RWPE2 (cell line): ENCODE measurements around the gene SLC25A26.

Experiments
- ATAC-seq: fragments of 200-7000 bp; cut with Tn5 transposase; 3 replicates; pipeline ENCODE4 v1.9.1; 2021; ENCODE audit warnings: low read depth
- DNase-seq: peaks from one replicate; pipeline ENCODE4 v3.0.0-alpha.2; 2020; ENCODE audit warnings: low spot score
- H3K27ac ChIP-seq: fragments of 450-650 bp; 2 replicates; pipeline ENCODE4 v1.5.1; 2017; ENCODE audit warnings: mild to moderate bottlenecking; ENCODE audit not compliant: poor library complexity, severe bottlenecking
- H3K27me3 ChIP-seq: fragments of 250-450 bp; sonication (Bioruptor Pico); 2 replicates; pipeline ENCODE4 v1.5.1; 2021; ENCODE audit warnings: mild to moderate bottlenecking, moderate library complexity; ENCODE audit not compliant: insufficient read depth, poor library complexity, severe bottlenecking
- H3K36me3 ChIP-seq: fragments of 250-450 bp; sonication (Bioruptor Pico); 2 replicates; pipeline ENCODE4 v1.5.1; 2020; ENCODE audit warnings: low read depth, mild to moderate bottlenecking, moderate library complexity
- H3K4me1 ChIP-seq: fragments of 250-450 bp; sonication (Bioruptor Pico); 2 replicates; pipeline ENCODE4 v1.5.1; 2021; ENCODE audit warnings: mild to moderate bottlenecking, moderate library complexity; ENCODE audit not compliant: insufficient read depth, poor library complexity, severe bottlenecking
- H3K4me3 ChIP-seq: fragments of 250-450 bp; sonication (Bioruptor Pico); 2 replicates; pipeline ENCODE4 v1.5.1; 2021; ENCODE audit warnings: mild to moderate bottlenecking, moderate library complexity; ENCODE audit not compliant: severe bottlenecking
- H3K9me3 ChIP-seq: fragments of 250-450 bp; sonication (Bioruptor Pico); 2 replicates; pipeline ENCODE4 v1.5.1; 2021; ENCODE audit warnings: mild to moderate bottlenecking, moderate library complexity; ENCODE audit not compliant: severe bottlenecking
- TF ChIP-seq, protein P1 (sequence below): fragments of 450-650 bp; IDR thresholded peaks from one replicate; pipeline ENCODE4 v1.5.1; 2017; ENCODE audit warnings: mild to moderate bottlenecking, moderate library complexity; ENCODE audit not compliant: poor library complexity, severe bottlenecking

The SLC25A26 gene

DNA sequence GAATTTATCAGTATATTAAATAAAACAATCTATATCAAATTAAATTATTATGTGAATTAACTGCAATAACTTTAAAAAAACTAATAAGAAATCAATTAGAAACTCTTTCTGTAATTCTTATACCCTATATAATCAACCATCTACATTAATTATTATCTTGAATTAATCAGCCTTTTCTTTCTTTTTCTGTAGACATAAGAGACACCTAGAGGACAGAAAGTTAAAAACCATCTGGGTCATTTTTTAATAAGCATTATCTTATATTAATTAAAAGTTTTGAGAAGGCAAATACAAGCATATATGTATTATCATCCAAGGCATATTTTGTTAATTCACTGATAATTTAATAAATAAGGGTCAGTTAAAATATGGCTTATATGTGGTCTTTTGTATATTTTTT lies 24.2 kb upstream of the SLC25A26 start:
- ATAC-seq (no peak), DNase-seq (no peak)
- Histone ChIP-seq H3K27me3 (no peaks in the 10 kb centered on the region), H3K9me3 (no peaks in the 10 kb centered on the region), H3K4me1 (no peaks in the 10 kb centered on the region), H3K36me3 (no peaks in the 10 kb centered on the region), H3K27ac (no peak overlapping the region), H3K4me3 (no peak overlapping the region)
- TF ChIP-seq, protein P1, sequence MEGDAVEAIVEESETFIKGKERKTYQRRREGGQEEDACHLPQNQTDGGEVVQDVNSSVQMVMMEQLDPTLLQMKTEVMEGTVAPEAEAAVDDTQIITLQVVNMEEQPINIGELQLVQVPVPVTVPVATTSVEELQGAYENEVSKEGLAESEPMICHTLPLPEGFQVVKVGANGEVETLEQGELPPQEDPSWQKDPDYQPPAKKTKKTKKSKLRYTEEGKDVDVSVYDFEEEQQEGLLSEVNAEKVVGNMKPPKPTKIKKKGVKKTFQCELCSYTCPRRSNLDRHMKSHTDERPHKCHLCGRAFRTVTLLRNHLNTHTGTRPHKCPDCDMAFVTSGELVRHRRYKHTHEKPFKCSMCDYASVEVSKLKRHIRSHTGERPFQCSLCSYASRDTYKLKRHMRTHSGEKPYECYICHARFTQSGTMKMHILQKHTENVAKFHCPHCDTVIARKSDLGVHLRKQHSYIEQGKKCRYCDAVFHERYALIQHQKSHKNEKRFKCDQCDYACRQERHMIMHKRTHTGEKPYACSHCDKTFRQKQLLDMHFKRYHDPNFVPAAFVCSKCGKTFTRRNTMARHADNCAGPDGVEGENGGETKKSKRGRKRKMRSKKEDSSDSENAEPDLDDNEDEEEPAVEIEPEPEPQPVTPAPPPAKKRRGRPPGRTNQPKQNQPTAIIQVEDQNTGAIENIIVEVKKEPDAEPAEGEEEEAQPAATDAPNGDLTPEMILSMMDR: peak; percentile 59

DNA sequence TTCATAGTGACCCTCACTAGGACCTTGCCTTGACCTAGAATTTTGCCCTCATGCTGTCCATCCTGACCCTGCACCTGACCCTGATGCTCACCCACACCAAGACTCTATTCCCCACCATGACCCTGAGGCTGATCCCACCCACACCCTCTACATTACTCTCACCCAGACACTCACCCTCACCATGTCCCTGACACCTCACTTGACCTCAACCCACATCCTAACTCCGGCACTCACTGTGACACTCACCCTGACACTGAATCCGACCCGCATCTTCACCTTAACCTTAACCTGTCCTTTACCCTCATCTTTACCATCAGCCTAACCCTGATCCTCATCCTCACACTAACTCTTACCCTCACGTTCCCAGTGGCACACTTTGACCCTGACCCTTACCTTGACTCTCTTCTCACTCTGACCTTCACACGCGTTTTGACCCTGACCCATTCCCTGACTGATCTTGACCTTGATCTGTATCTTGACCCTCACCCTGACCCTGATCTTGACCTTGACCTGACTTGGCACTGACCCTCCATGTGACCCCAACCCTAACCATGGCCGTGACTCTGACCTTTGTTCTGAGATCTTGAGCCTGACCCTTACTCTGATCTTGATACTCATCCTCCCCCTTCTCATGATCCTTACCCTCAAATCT lies 22.2 kb upstream of the SLC25A26 start:
- no peaks in the 10 kb centered on the region for H3K9me3 ChIP-seq
- TF ChIP-seq, protein P1: no peak
- H3K4me1 ChIP-seq: no peaks in the 10 kb centered on the region
- no peak overlapping the region for H3K27ac ChIP-seq
- no peaks in the 10 kb centered on the region for H3K36me3 ChIP-seq
- ATAC-seq: no peak
- no peak for DNase-seq
- H3K27me3 ChIP-seq: no peaks in the 10 kb centered on the region
- H3K4me3 ChIP-seq: no peak overlapping the region

DNA sequence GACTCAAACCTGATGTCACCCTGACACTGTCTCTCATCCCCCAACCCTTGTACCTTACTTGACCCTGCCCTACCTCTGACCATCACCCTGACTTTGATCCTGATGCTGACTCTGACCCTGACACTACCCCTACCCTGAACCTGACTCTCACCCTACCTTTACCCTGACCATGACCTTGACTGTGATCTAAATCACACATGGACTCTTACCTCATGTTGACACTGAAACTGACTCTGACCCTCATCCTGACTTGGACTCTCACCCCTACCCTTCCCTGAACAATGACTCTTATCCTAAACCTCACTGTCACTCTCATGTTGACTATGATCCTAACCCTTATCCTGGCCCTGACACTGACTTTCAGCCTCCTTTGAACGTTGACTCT lies 21.7 kb upstream of the SLC25A26 start:
- no peaks in the 10 kb centered on the region for H3K36me3 ChIP-seq
- H3K4me3 ChIP-seq: no peak overlapping the region
- no peaks in the 10 kb centered on the region for H3K27me3 ChIP-seq
- H3K9me3 ChIP-seq: no peaks in the 10 kb centered on the region
- TF ChIP-seq, protein P1: no peak
- DNase-seq (no peak), ATAC-seq (no peak)
- no peak overlapping the region for H3K27ac ChIP-seq
- H3K4me1 ChIP-seq: no peaks in the 10 kb centered on the region

DNA sequence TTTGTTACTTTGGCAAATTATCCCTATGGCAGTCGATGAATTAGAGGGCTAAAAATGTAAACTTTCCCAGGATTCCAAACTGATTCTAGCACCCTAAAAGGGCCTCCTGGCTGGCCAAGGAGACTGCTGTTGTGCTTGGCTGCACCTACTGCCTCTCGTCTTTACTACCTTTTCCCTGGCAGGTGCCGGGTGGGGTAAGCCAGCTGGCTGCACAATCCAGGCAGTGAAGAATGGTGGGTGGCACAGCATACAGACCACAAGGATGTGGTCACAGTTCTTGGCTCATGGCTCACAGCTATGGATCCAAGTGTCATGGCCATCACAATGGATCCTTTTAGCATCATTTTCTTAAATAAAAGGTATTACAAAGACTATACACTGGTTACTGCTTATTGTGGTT lies 20.7 kb upstream of the SLC25A26 start:
- ATAC-seq: peak; percentile 27; the same call in 1 of the 3 replicates
- no peak overlapping the region for H3K27ac ChIP-seq
- no peak overlapping the region for H3K4me3 ChIP-seq
- no peaks in the 10 kb centered on the region for H3K9me3 ChIP-seq
- DNase-seq: no peak
- H3K4me1 ChIP-seq: no peaks in the 10 kb centered on the region
- H3K27me3 ChIP-seq: no peaks in the 10 kb centered on the region
- TF ChIP-seq, protein P1: no peak
- H3K36me3 ChIP-seq: no peaks in the 10 kb centered on the region

DNA sequence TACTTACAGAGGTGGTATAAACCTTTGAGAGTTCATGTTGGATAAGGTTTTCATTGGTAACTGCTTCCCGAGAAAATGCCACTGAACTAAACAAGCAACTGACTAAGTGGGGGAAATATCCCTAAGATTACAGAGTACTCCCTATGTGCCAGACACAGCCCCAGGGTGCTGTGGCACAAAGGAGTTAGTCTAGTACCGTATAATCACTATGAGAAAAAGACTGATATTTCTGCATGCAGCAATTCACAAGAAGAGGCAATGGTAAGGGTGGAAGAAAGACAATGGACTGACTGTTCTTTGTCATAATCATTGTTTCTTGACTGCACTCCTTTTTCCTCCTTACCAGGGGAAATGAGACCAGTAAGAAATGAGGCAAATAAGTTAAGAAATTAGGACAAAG lies 20.0 kb upstream of the SLC25A26 start:
- ATAC-seq (no peak), DNase-seq (no peak)
- Histone ChIP-seq H3K4me1 (no peaks in the 10 kb centered on the region), H3K4me3 (no peak overlapping the region), H3K36me3 (no peaks in the 10 kb centered on the region), H3K27me3 (no peaks in the 10 kb centered on the region), H3K27ac (no peak overlapping the region), H3K9me3 (no peaks in the 10 kb centered on the region)
- TF ChIP-seq, protein P1: no peak
